Measurements from ENCODE around the gene ATP5F1C.

DNA sequence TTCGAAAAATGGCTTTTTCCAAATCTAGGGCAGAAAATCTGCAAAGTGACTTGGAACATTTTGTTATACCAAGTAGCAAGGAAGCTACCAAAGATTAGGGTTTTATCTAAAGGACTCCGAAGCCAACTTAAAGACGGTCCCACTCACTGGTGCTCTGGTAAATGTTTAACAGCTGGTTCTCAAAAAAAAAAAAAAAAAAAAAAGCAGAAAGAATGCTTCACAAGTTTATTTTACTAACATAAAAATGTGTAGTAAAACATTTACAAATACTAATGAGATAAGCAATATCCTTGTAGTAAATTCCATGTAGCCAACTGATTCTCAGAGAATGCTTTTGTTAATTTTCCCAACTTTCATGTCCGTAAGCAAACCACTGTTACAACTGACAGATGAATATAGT is 68.7 kb downstream of the ATP5F1C start:
- TF ChIP-seq POLR2A (IDR thresholded peaks at IDR 0.05; ENCODE audit: low read depth, low read length) = no peak
- TF ChIP-seq PAX5 (IDR thresholded peaks at IDR 0.05; ENCODE audit: insufficient read depth, low read length, severe bottlenecking) = no peak
- TF ChIP-seq TAF1 (IDR thresholded peaks at IDR 0.05; ENCODE audit: low read depth, low read length) = no peak
- no peak for TF ChIP-seq SPI1 (IDR thresholded peaks at IDR 0.05; ENCODE audit: low read depth, low read length)
- no peak for TF ChIP-seq POLR2AphosphoS5 (IDR thresholded peaks at IDR 0.05; ENCODE audit: low read depth, low read length)

Measured in GM12891 (cell line).